ENCODE results near the gene TMEM33. TPM values are rescaled to one million over a fixed set of nuclear protein-coding genes. Genes with fewer than 3 reads are reported as not detected.
A peak's percentile ranks its signal among the peaks of the same experiment; 100 is the strongest.

The TMEM33 gene
- total RNA-seq, 1 donor from 2014 or later: 40.0 TPM

- H3K36me3 Mint-ChIP-seq (ENCODE audit: low read depth): peaks cover 28% of the 10 kb centered on the region
- ATAC-seq (ENCODE audit: low read depth) (peak; percentile 40), DNase-seq (no peak)
- no peaks in the 10 kb centered on the region for H3K9me3 Mint-ChIP-seq
- H3K4me1 Mint-ChIP-seq: no peaks in the 10 kb centered on the region
- no peaks in the 10 kb centered on the region for H3K27me3 Mint-ChIP-seq
- H3K27ac Mint-ChIP-seq: no peak overlapping the region
- no peak overlapping the region for H3K4me3 Mint-ChIP-seq
- intact Hi-C loops (cut with micrococcal nuclease): loop anchor here (1.0 kb wide), 2 partner anchors 323 to 563 kb away; no protein-coding TSS in a partner anchor
- POLR2A ChIA-PET: no interaction called here
- no peak for TF ChIP-seq CTCF (IDR thresholded peaks at IDR 0.05)
- CTCF ChIA-PET: interaction anchor here (0.7 to 1.5 kb wide), 5 partner anchors 8 to 561 kb away, joined by 3 to 10 read pairs (median 4); no protein-coding TSS in a partner anchor
These were observed 22.4 kb downstream of the TMEM33 start for GRCh38 chr4:41957634-41958033.

- H3K27me3 Mint-ChIP-seq: no peaks in the 10 kb centered on the region
- no peak overlapping the region for H3K4me3 Mint-ChIP-seq
- POLR2A ChIA-PET: no interaction called here
- CTCF ChIA-PET: interaction anchor here (0.7 to 1.4 kb wide), 3 partner anchors 12 to 919 kb away, joined by 3 to 7 read pairs (median 4); partner anchors contain the start of gene SLC30A9
- no peak for TF ChIP-seq CTCF (IDR thresholded peaks at IDR 0.05)
- intact Hi-C loops (cut with micrococcal nuclease): loop anchor here (10.0 kb wide), 1 partner anchor 678 kb away; no protein-coding TSS in a partner anchor
- no peak overlapping the region for H3K27ac Mint-ChIP-seq
- DNase-seq (no peak), ATAC-seq (ENCODE audit: low read depth) (no peak)
- peaks cover 3% of the 10 kb centered on the region for H3K36me3 Mint-ChIP-seq (ENCODE audit: low read depth)
- H3K9me3 Mint-ChIP-seq: peaks cover 3% of the 10 kb centered on the region
- no peaks in the 10 kb centered on the region for H3K4me1 Mint-ChIP-seq
These were observed 27.9 kb downstream of the TMEM33 start for GRCh38 chr4:41963105-41963504.

- H3K27ac Mint-ChIP-seq: no peak overlapping the region
- H3K36me3 Mint-ChIP-seq (ENCODE audit: low read depth): peaks cover 5% of the 10 kb centered on the region
- H3K4me3 Mint-ChIP-seq: no peak overlapping the region
- H3K4me1 Mint-ChIP-seq: peaks cover 5% of the 10 kb centered on the region
- ATAC-seq (ENCODE audit: low read depth) (no peak), DNase-seq (no peak)
- intact Hi-C loops (cut with micrococcal nuclease): loop anchor here (10.0 kb wide), 1 partner anchor 680 kb away; no protein-coding TSS in a partner anchor
- H3K27me3 Mint-ChIP-seq: no peaks in the 10 kb centered on the region
- no peak for TF ChIP-seq CTCF (IDR thresholded peaks at IDR 0.05)
- ChIA-PET CTCF (no interaction called here), POLR2A (no interaction called here)
- H3K9me3 Mint-ChIP-seq: peaks cover 12% of the 10 kb centered on the region
These were observed 29.2 kb downstream of the TMEM33 start for GRCh38 chr4:41964401-41964800.

- CTCF ChIA-PET: interaction anchor here (1.1 to 1.2 kb wide), 2 partner anchors 9 to 28 kb away, joined by 3 read pairs; no protein-coding TSS in a partner anchor
These were observed 32.2 kb downstream of the TMEM33 start for GRCh38 chr4:41967392-41967791.

GRCh38 chr4:41969671-41970070 lies 34.4 kb downstream of the TMEM33 start:
- H3K4me1 Mint-ChIP-seq: peaks cover 16% of the 10 kb centered on the region
- ChIA-PET POLR2A (no interaction called here), CTCF (no interaction called here)
- H3K4me3 Mint-ChIP-seq: no peak overlapping the region
- no peak for DNase-seq
- peaks cover 5% of the 10 kb centered on the region for H3K36me3 Mint-ChIP-seq (ENCODE audit: low read depth)
- H3K27ac Mint-ChIP-seq: peak overlapping the region; percentile 64
- intact Hi-C loops (cut with micrococcal nuclease): loop anchor here (2.0 to 10.0 kb wide), 2 partner anchors 21 to 685 kb away; partner anchors contain the start of gene SLC30A9
- H3K9me3 Mint-ChIP-seq: peaks cover 13% of the 10 kb centered on the region
- TF ChIP-seq CTCF (IDR thresholded peaks at IDR 0.05): no peak
- ATAC-seq (ENCODE audit: low read depth): peak; percentile 73
- no peaks in the 10 kb centered on the region for H3K27me3 Mint-ChIP-seq

More at GRCh38 chr4:41967392-41967791, 32.2 kb downstream of the TMEM33 start:
- Mint-ChIP-seq H3K4me1 (peaks cover 16% of the 10 kb centered on the region), H3K27me3 (no peaks in the 10 kb centered on the region), H3K27ac (no peak overlapping the region), H3K4me3 (no peak overlapping the region), H3K36me3 (ENCODE audit: low read depth) (peaks cover 5% of the 10 kb centered on the region), H3K9me3 (peaks cover 13% of the 10 kb centered on the region)
- intact Hi-C loops (cut with micrococcal nuclease): loop anchor here (10.0 kb wide), 1 partner anchor 683 kb away; no protein-coding TSS in a partner anchor
- no peak for ATAC-seq (ENCODE audit: low read depth)
- no peak for DNase-seq
- no peak for TF ChIP-seq CTCF (IDR thresholded peaks at IDR 0.05)
- POLR2A ChIA-PET: no interaction called here

Measured in activated B cell treated with CpG ODN at 0.5 μM for 24 hours (primary cell).